Measurements from ENCODE around the gene EIF3B.
A peak's percentile ranks its signal among the peaks of the same experiment; 100 is the strongest.
"Not testable (repeated sequence)": the region's sequence is repeated elsewhere in the genome, so short reads cannot be mapped to it uniquely, and the experiment has no call there.

The EIF3B gene

GRCh38 chr7:2403718-2404648 is 49.4 kb downstream of the EIF3B start:
- DNase-seq: peak; percentile 15 to 24

- no peak for DNase-seq
Measured at GRCh38 chr7:2404714-2405119, 50.1 kb downstream of the EIF3B start.

GRCh38 chr7:2405201-2405600 is 50.6 kb downstream of the EIF3B start:
- no peak for DNase-seq

GRCh38 chr7:2405601-2406345 is 51.1 kb downstream of the EIF3B start:
- peak; percentile 66 to 72 for DNase-seq

GRCh38 chr7:2409745-2410414 is 55.3 kb downstream of the EIF3B start:
- DNase-seq: peak in 1 of 2 donors; percentile 25

- DNase-seq: no peak
Measured at GRCh38 chr7:2411049-2411448, 56.4 kb downstream of the EIF3B start.

GRCh38 chr7:2411815-2412586 is 57.4 kb downstream of the EIF3B start:
- no peak for DNase-seq

- DNase-seq: no peak
Measured at GRCh38 chr7:2412587-2413201, 58.1 kb downstream of the EIF3B start.

GRCh38 chr7:2416063-2416462 is 61.4 kb downstream of the EIF3B start:
- DNase-seq: no peak

- no peak for DNase-seq
Measured at GRCh38 chr7:2416650-2417049, 62.0 kb downstream of the EIF3B start.

GRCh38 chr7:2417178-2417577 is 62.6 kb downstream of the EIF3B start:
- DNase-seq: not testable (repeated sequence)

- peak; percentile 61 to 62 for DNase-seq
Measured at GRCh38 chr7:2417981-2418481, 63.4 kb downstream of the EIF3B start.

- no peak for DNase-seq
Measured at GRCh38 chr7:2420216-2420933, 65.7 kb downstream of the EIF3B start.

- DNase-seq: no peak
Measured at GRCh38 chr7:2421943-2422310, 67.3 kb downstream of the EIF3B start.

GRCh38 chr7:2425749-2426148 is 71.1 kb downstream of the EIF3B start:
- DNase-seq: no peak
